G401.6 (cell line): ENCODE measurements around the gene TTLL11.

ENCODE experiments used
- FAIRE-seq: peaks from 2 replicates; lab custom pipeline; 2012; peaks lifted over from hg19 to GRCh38; lab: Jason Lieb, UNC

The TTLL11 gene

DNA sequence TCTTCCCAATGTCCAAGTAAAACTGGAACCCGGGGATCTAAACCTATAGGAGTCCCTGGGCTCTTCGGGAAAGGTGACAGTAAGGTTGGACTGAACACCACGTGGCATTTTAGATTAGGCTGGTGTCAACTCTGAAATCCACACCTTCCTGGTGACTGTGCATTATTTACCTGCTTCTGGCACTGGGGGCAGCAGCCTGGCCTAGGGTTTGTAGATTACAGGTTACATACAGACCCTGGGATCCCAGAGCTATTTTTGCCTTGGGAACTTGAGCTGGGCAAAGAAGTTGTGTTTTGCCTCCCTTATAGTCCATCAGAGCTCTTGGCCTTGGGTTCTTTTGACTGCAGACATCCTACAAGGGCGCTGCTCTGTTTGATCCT is 268.5 kb downstream of the TTLL11 start:
- FAIRE-seq = no peak

DNA sequence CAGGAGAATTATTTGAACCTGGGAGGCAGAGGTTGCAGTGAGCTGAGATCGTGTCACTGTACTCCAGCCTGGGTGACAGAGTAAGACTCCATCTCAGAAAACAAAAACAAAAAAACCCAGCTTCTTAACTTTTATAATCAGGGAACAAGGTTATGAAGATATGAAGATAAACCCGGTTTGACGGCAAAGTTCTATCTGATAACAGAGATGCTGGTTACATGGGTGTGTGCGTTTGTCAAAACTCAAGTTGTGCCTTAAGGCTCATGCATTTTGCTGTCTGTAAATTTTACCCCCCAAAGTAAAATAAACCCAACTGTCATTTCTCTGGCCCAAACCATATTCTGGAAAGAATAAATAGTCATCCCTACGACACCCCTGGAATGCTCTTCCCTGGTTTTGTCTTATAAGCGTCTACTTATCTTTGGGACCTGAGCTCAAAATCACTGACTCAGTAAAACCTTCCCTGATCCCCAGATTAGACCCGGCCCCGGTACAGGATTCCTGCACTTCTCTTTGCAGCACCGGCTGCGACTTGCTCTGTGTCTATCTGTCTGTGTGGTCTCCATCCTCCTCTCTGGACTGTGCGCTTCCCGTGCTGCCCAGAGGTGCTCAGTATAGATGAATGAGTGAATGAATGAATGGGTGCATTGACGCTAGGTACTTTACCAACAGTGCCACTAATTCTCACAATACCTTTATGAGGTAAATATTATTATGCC is 269.5 kb downstream of the TTLL11 start:
- no peak for FAIRE-seq

DNA sequence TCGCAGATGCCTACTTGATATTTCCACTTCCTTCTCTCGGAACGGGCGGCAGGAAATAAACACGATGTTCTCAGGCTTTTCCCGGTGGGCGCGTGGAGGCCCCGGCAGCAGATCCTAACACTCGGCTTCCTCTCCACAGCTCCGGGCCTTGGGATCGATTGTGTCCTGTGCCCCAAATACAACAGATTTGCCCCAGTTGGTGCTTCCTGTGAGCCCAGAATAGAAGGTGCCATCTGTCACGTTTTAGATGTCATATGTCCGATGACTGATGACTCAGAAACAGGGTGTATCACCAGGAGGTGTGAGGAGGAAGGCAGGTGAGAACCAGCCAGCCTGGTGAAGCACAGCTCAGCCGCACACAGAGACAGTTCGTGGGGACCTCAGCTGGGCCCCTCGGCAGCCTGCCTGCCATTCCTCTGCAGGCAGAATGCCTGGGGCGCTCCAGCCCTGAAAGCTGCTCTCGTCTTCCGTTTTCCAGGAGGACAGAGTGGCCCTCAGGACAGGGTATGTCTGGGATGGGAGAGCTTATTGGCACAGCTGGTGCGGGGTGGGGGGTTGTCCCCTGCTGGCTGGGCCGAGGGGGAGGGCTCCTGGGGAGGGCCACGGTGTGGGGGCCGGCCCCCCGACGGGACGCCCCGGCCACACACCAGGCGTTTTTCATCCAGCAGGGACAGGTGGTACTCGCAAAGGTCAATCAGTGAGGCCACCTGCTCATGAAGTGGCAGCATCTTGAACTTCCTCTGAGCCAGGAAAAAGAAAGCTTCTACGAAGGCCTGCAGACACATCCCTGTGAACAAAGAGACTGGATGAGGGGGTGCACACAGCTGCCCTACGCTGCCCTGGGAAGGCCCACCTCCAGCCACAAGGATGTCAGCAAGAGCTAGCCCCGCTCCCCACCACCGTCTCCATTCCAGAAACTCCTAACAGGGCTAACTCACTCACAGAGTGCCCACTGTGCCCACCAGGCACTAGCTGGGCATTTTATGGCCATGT is 270.7 kb downstream of the TTLL11 start:
- no peak for FAIRE-seq

DNA sequence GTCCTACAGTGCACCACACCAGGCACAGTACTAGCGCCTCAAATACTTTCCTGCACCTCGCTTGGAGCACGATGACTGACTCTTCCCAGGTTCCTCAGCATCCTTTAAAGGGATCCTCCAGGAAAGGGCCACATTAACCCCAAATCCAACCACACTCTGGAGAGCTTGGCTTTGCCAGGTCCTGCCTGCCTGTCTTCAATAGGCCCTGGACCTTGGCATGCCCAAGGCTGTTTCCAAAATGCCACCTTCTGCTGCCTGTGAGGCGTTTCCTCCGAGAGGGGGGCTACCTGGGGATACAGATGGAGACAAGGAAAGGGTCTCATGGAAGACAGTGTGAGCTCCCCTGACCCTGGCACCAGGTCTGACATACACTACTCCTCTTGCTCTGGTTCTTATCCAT is 271.8 kb downstream of the TTLL11 start:
- no peak for FAIRE-seq

DNA sequence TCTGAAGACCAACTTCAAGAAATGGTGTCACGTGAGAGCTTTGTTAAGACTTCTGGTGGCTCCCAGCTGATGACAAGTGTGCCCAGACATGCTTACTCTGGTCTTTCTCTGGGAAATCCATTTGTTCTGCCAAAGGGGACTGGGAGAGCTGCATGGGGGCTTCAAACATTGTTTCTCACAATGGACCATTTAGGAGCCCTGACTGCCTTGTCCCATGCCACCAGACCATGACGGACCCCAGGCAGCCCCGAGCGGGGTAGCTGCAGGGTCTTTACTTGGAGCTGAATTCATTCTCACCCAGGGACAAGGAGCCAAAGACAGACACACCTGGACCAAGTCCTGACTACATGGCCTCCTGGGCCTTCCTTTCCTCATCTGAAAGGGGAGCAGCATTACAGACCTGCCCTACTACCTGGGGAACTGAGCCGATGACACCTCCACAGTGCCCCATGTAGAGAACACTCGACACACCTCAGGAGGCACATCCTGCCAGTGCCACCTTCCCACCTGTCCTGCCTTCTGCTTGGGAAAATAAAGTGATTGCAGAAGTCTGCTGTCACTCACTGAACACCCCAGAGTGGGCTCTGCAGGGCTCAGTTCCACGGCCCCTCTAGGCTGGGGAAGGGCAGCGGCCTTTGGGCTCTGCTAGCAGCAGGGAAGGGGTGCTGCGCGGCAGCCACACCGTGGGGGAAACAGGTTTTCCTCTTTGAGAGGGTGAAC is 272.7 kb downstream of the TTLL11 start:
- FAIRE-seq = no peak

DNA sequence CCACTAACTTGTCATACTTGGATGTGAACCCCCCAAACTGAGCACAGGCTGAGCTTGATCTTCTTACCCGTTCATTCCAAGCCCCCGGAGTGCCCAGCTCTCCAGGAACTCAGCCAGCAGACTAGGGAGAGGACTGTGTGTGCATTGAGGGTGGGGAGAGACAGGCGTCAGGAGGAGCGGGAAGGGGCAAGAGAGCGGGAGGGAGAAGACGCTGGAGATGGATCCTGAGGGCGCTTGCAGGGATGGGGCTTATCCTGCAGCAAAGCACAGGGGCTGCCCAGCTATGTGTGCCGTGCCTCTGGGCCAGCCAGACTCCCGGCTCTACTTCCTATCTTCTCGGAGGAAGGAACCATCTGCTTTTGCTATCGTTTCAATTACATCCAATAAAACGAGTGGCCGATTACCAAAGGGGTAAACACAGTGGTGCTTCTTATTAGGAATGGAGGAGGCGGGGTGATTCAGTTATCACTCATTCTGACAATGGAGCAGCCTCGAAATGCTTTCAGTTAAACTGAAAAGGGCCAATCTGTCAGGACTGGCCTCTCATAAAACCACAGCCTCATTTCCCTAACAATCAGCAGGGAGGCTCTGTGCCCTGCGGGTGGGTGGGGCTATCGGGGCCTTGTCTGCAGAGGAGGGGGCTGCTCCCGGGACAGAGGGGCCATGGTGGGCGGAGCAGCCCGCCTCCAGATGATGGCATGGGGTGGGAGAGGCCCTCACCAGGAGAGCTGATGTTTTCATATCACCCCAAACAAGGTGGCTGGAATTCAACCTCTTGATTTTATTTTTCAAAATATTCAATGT is 273.5 kb downstream of the TTLL11 start:
- no peak for FAIRE-seq

DNA sequence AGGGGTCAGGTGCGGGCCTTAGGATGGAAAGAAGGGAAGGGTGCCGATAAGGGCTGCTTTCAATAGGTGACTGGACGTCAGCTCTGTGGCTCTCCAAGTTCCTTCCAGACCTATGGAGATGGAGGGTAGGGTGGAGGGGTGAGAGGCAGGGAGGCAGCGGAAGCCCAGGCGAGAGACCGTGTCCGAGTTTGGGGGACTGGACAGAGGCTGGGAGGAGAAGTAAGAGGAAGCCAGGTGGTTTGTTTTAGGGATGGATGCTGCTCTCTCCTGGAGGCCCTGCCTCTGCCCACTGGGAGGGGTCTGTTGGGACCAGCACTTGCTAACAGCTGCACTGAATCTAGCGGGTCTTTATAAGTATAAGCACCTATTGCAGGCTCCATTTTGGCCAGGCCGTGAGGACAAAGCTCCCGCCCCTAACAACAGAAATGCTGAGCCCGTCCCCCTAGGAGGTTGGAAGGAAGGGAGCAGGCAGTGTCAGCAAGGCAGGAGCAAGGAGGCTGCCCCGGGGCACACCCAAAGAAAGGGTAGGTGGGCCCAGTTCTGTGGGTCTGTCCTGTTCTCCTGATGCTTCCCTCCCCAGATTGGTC is 274.2 kb downstream of the TTLL11 start:
- no peak for FAIRE-seq

DNA sequence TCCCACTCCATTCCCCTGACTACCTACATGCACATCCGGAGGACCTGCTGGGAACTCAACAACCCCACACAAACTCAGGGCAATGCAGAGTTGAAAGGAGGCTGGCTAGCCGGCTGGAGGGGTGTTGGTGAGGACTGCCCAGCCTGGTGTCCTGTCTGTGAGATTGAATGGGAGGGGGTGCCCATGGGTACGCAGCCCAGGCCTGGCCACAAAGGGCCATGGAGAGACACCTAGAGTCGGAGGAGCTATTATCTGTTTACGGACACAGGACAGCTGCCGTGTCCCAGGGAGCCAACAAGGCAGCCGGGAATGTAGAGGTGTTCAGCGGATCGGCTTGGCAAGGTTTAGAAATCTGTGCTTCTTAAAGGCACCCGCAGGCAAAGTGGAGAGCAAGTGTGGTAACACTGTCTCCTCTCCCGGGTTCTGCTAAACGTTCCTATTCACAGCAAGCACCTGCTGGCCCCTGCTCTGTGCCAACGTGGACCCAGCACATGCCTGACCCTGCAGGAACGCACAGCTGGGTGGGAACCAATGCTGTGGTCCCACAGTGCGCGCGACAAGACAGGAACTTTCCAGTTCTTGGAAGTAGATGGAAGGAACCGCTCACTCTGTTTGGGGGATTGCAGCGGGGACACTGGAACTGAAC is 275.0 kb downstream of the TTLL11 start:
- FAIRE-seq = no peak

DNA sequence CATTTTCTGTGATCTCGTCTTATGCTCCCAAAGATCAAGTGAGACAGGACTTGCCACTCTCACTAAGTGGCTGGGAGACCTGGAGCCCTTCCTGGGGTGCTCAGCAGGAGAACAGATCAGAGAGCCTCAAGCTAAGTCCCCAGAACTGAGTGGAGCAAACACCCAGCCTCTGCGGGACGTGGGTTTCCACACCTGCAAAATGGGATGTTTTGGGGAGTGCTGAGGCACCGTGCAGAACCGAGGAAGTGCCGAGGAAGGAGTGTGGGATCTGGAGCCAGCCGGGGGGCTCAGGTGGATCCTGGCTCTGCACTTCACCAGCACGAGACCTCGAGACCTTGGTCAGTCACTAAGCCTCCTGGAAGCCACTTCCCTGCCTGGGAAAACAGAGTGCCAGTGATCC is 275.6 kb downstream of the TTLL11 start:
- no peak for FAIRE-seq

DNA sequence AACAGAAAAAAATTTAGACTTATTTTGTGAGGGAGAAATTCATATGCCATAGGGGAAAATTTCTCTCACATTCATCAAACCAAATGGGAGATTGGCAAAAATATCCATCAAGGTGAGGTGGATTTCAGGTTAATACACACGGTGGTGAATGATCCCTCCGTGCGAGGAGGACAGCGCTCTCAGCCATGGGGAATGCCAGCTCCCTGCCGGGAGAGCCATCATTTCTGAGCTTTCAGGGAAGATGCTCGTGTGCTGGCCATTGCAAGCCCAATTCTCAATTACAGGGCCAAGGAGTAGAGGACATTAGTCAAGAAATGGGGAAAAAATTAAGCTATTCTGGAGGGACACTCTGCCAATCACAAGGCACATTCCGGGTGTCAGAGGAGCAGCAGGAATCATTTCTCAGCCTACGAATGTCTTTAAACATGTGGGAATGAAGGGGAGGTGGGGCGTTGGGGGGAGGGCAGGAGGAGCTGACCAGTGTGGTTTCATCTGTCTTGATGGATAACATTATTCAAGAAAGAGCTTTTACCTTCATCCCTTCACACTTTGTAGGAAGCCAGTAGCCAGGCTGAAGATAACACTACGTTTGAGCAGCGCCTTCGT is 276.2 kb downstream of the TTLL11 start:
- FAIRE-seq = no peak

DNA sequence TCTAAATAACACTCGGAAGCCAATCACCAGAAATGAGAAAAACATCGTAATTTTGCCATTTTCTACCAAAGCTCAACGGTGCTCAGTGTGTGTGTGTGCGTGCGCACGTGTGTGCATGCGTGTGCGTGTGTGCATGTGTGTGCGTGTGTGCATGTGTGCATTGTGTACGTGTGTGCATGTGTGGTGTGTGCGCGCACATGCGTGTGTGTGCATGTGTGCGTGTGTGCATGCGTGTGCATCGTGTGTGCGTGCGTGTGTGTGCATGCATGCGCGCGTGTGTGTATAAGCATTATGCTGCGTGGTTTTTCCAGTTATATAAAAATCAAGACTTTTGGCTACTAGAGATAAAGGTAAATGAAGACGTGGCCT is 276.7 kb downstream of the TTLL11 start:
- no peak for FAIRE-seq

DNA sequence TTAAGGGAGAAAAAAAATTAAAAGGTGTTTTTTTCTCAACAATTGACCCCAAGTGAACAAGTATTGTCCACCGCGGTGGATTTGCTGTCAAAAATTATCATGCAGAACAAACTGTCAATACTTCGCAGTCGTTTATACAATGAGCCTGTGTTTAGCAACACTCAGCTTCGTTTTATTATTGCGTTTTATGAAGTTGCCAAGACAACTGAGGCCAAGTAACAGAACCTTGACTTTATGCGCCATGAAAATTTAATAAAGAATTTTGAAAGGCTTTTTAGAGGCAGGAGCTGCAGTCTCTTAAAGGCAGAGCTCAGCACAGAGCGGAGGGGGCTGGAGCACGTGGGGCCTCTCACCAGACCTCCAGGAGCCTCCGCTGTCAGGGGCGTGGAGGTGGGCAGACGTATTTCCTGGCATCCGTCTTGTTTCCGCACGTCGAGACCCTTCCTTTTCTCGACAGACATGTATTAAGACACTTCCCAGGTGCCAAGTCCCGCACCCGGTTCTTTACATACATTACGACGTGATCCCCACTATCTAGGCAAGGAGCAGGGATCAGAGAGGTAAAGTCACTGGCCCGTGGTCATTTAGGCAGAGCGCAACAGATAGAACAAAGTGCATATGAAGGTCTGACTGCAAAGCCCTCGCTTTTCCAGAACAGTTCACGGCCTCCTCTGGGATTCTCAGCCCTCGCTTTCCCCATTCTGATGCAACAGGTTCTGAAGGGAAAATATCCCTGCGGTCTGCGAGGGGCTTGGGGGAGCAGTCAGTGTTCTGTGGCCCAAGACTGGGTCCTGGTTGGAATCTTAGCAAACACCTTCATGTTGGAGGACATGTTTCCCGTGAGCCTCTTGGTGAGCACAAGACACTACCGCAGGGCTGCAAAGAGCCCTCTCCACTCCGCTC is 277.3 kb downstream of the TTLL11 start:
- no peak for FAIRE-seq

DNA sequence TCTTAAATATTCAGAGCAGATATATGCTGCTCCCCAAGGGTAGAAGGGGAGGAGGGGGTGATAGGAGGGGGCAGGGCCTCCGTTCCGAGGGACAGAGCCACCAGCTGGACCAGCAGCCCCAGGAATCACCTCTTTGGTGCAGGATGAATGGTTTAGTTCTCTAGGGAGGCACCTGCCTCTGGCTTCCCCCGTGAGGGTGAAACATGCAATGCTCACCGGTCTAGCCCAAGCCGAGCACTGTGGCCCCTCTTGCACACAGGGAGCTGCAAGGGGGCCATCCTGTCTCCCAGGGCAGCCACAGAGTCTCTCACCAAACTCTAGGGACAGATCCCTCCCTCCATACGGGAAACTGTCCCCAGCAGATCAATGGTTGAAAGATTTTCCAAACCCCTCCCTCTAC is 278.0 kb downstream of the TTLL11 start:
- FAIRE-seq = no peak

DNA sequence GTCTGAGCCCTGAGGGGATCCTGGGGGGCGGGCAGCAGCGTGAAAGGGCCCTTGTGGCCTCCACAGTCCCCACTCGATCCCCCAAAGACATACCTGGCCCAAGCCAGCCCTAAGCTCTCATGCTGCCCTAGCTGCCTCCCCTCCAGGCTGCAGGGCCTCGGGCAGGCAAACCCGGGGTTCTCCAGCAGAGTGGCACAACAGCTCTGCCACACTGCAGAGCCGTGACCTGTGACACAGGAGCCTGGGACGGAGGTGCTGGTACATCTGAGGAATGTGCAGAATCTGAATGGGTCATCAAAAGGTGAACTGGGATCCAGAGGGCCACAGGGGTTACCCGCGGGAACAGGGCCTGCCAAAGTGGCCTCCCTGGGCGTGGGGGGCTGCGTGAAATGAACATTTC is 278.5 kb downstream of the TTLL11 start:
- no peak for FAIRE-seq

DNA sequence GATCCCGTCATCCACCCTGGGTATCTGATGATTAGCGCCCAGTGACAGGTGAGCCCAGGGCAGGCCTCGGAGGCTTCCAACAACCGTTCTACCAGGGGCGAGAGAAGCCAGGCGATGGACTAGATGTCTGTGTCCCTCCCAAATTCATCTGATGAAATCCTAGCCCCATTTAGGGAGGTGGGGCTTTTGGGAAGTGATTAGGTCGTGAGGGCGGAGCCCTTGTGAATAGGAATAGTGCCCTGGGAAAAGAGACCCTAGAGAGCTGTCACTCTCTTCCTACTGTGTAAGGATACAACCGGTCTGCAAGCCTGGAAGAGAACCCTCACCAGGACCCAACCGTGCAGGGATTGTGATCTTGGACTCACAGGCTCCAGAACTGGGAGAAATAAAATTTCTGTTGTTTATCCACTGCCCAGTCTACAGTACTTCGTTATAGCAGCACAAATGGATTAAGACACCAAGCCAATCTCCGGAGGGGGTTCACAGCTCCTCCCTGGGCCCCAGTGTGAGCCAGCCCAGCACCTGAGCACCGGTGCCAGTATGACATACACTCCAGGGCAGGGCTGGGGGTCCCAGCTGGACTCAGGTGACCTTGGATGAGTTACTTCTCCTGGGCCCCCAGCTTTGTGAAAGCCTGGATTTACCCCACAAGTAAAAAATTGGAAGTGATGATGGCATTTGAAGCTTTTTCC is 279.4 kb downstream of the TTLL11 start:
- FAIRE-seq = no peak

DNA sequence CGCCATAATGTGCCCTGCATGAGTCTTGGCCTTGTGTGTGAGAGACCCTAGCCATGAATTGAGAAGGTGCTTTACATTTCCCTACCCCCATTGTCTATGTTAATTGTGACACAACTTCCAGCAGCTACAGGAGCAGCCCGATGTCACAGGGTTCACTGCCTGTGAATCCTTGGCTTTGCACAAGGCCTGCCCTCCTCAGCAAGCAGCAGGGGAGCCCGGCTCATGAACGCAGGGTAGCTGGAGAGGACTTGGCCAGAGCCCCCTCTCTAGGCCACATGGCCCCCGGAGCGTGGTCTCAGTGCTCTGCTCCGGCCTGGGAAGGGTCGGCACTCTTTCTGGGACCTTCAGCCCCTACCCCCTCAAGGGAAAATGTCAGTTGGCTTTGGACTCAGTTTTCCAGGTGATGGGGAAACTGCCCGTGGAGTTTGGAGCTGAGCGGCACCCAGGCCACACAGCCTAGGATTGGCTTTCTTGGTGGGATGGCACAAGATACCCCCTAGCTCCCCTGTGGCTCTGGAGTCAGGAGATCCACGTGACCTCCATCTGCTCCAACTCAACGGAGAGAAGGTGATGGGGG is 280.9 kb downstream of the TTLL11 start:
- FAIRE-seq = no peak

DNA sequence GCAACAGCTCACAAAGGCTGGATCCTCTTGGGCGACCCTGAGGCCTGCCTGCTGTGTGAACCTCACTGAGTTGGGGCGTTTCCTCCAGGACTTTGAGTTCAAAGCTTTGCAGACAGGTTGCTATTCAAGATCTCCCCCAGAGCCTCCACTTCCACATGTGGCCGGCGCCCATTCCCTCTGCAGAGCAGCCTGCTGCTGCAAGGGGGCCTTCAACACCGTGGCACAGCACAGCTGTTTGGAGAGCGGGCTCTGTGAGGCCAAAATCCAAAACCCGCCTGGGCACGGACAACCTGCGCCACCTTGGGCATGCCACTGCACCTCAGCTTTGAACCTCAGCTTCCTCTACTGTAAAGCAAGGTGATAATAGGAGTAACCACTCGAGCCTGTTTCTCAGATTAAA is 281.4 kb downstream of the TTLL11 start:
- FAIRE-seq = no peak

DNA sequence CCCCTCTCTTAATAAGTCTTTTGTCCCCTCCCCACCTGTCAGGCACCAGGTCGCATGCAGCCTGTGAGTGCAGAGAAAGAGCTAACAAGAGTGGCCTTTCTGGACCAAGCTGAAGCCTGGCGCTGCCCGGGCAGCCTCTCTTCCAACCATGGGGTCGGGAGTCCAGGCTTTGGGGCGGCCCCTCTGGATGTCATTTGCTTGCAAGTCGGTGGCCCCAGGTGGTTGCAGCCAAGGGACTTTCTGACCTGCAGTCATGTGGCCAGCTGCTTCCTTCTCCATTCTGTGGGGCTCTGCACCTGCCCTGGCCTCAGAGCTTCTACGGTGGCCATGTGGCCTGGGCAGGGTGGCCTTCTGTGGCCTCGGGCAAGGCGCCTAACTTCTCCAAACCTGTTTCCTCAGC is 282.0 kb downstream of the TTLL11 start:
- no peak for FAIRE-seq

DNA sequence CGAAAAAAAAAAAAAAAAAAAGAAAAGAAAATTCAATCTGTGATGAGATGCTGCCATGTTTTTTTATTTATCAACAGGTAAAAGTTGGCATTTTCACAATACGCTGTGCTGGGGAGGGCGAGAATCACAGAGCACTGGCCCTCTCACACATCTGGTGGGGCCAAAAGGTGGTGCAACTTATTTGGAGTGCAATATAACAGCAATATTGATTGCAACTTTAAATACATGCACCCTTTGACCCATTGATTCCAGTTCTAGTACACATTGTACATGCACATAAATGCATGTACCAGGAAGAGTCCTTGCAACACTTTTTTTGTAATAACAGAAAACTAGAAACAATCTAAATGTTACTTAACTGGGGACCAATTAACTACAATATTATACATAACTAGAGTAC is 282.6 kb downstream of the TTLL11 start:
- no peak for FAIRE-seq
